GM12875 (cell line): ENCODE measurements around the gene MDGA2.

ENCODE experiments used
- H3K4me3 ChIP-seq: one replicate; pipeline ENCODE4 v1.5.1; 2011; ENCODE audit warnings: low read depth, low read length, control low read depth
- CTCF ChIP-seq: IDR thresholded peaks from 2 replicates; pipeline ENCODE4 v1.5.1; 2011; ENCODE audit warnings: low read depth, mild to moderate bottlenecking, control low read depth, inconsistent platforms, low read length, moderate library complexity, borderline replicate concordance; ENCODE audit not compliant: insufficient read depth

MDGA2 gene

DNA sequence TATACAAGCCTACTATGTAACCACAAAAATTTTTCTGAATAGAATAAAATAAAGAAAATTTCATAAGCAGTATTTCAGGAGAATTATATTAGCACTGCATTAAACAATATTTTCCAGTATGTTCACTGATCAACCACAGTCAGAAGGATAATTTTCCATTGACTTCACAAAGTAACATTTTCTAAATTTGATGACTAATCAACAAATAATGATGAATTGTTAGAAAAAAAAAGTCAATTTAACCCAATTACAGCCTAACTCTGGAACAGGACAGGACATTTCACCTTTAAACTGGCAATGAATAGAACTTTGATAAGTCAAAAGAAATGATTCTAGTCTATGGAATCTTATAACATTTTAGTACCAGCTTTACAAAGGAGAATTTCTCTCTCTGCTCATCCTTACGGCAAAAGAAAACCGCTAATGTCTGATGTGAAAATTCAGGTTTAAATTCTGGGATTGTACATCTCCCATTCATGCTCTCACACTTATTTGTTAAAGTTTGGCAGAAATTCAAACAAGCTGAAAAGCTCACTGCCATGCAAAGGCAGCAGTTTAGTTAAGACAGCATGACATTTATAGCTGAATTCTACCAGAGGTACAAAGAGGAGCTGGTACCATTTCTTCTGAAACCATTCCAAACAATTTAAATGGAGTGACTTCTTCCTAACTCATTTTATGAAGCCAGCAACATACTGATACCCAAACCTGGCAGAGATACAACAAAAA, 84.5 kb downstream of the MDGA2 start:
- no peak overlapping the region for H3K4me3 ChIP-seq
- TF ChIP-seq CTCF, result no peak

- H3K4me3 ChIP-seq, result no peak overlapping the region
- TF ChIP-seq CTCF, result no peak
Measured at GRCh38 chr14:47585447-47585846, 90.0 kb downstream of the MDGA2 start.

DNA sequence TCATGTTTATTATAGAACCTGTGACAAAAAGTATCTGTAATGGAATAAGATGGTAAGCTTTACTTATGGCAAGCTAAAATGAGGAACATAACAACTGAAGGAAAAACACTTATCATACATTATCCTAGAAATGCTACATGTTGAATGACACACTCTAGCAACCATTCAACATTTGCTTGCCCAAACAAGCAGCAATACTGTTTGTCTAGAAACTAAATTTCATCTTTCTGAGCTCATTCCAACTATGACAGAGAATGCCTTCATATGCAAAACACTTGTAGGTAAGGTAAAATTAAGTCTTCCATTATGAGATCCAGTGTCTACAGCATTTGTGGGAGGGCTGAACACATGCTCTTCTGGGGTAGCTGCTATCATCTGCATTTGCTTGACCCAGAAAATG, 108.1 kb downstream of the MDGA2 start:
- TF ChIP-seq CTCF, result no peak
- no peak overlapping the region for H3K4me3 ChIP-seq

DNA sequence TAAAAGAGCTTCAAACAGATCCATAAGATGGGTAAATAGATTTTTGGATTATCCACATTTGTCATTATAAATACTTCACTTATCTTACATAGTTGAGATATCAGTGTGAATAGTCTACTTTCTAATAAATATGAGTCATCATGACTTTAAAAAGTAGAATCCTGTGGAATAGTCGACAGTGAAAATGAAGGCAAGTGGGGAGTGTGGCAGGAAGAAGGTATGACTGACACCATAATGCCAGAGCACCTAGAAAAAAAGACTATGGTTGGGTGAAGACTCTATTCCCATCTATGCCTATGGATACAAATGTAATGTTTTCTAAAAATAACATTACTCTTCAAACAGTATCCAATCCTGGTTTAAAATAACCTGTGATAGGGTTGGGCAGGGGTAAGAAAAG, 117.5 kb downstream of the MDGA2 start:
- no peak overlapping the region for H3K4me3 ChIP-seq
- TF ChIP-seq CTCF, result no peak

DNA sequence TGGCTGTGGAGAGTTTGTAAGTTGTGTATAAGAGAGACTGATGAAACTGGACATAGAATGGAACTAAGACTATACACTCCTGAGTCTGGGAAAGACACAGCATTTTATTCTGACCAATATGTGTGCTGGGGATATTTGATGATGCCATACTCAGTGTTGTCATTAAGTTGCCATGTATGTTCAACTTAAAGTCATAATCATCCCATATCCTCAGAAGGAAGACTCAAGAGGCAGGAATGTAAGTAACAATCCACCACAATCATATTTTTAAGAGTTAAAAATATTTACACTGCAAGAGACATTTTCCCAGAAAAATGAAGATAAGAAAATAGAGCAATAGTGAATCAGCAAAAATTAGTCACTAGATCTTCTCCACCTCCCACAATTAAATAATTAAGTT, 120.1 kb downstream of the MDGA2 start:
- H3K4me3 ChIP-seq, result no peak overlapping the region
- TF ChIP-seq CTCF, result no peak

GRCh38 chr14:47549886-47550285, 125.5 kb downstream of the MDGA2 start:
- TF ChIP-seq CTCF, result no peak
- no peak overlapping the region for H3K4me3 ChIP-seq

- H3K4me3 ChIP-seq, result no peak overlapping the region
- TF ChIP-seq CTCF, result no peak
Measured at GRCh38 chr14:47543459-47543858, 131.9 kb downstream of the MDGA2 start.
